Measurements from ENCODE around the gene TEKTIP1.

DNA sequence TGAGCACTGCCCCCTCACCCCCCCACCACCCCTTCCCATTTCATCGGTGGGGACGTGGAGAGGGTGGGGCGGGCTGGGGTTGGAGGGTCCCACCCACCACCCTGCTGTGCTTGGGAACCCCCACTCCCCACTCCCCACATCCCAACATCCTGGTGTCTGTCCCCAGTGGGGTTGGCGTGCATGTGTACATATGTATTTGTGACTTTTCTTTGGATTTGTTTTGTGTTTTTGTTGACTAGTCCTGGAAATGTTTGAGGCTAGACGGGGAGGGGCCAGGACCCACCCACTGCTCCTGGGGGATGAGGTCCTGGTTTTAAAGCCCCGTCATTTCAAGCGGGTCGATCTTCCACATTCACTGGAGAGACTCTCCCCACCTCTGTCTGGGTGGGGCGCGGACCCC lies 3.0 kb upstream of the TEKTIP1 start:
- TF ChIP-seq EZH2 (IDR thresholded peaks at IDR 0.05; ENCODE audit: borderline replicate concordance, low read depth, low read length, severe bottlenecking): no peak
- TF ChIP-seq, protein P1, sequence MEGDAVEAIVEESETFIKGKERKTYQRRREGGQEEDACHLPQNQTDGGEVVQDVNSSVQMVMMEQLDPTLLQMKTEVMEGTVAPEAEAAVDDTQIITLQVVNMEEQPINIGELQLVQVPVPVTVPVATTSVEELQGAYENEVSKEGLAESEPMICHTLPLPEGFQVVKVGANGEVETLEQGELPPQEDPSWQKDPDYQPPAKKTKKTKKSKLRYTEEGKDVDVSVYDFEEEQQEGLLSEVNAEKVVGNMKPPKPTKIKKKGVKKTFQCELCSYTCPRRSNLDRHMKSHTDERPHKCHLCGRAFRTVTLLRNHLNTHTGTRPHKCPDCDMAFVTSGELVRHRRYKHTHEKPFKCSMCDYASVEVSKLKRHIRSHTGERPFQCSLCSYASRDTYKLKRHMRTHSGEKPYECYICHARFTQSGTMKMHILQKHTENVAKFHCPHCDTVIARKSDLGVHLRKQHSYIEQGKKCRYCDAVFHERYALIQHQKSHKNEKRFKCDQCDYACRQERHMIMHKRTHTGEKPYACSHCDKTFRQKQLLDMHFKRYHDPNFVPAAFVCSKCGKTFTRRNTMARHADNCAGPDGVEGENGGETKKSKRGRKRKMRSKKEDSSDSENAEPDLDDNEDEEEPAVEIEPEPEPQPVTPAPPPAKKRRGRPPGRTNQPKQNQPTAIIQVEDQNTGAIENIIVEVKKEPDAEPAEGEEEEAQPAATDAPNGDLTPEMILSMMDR (IDR thresholded peaks at IDR 0.05; ENCODE audit: borderline replicate concordance, extremely low read depth, low read length, poor library complexity, severe bottlenecking): no peak
